Right kidney (tissue), 1 donor: ENCODE measurements around the gene IGSF21.
"Not testable (repeated sequence)": the region's sequence is repeated elsewhere in the genome, so short reads cannot be mapped to it uniquely, and the experiment has no call there.

Experiments used
- DNase-seq: peaks from one replicate; pipeline ENCODE4 v3.0.0-alpha.2; 2016

IGSF21 gene

GRCh38 chr1:18365099-18365705, 257.6 kb downstream of the IGSF21 start:
- DNase-seq, result no peak

- not testable (repeated sequence) for DNase-seq
These were observed 264.9 kb downstream of the IGSF21 start for GRCh38 chr1:18372505-18372904.

- DNase-seq, result no peak
These were observed 265.6 kb downstream of the IGSF21 start for GRCh38 chr1:18373151-18373550.

- no peak for DNase-seq
These were observed 266.4 kb downstream of the IGSF21 start for GRCh38 chr1:18373882-18374493.

- no peak for DNase-seq
These were observed 269.1 kb downstream of the IGSF21 start for GRCh38 chr1:18376661-18377060.

GRCh38 chr1:18380288-18380687, 272.7 kb downstream of the IGSF21 start:
- DNase-seq, result no peak

GRCh38 chr1:18384059-18384458, 276.5 kb downstream of the IGSF21 start:
- DNase-seq, result peak; percentile 21

- peak; percentile 28 for DNase-seq
These were observed 276.9 kb downstream of the IGSF21 start for GRCh38 chr1:18384471-18384870.

- peak; percentile 68 for DNase-seq
These were observed 277.7 kb downstream of the IGSF21 start for GRCh38 chr1:18385239-18385790.

- no peak for DNase-seq
These were observed 279.0 kb downstream of the IGSF21 start for GRCh38 chr1:18386591-18386990.

GRCh38 chr1:18387307-18387706, 279.7 kb downstream of the IGSF21 start:
- no peak for DNase-seq

- DNase-seq, result no peak
These were observed 283.4 kb downstream of the IGSF21 start for GRCh38 chr1:18390953-18391352.

- DNase-seq, result no peak
These were observed 287.1 kb downstream of the IGSF21 start for GRCh38 chr1:18394563-18395156.

GRCh38 chr1:18396247-18396980, 288.8 kb downstream of the IGSF21 start:
- DNase-seq, result no peak

- no peak for DNase-seq
These were observed 290.0 kb downstream of the IGSF21 start for GRCh38 chr1:18397641-18398040.

GRCh38 chr1:18398791-18399530, 291.4 kb downstream of the IGSF21 start:
- no peak for DNase-seq

- no peak for DNase-seq
These were observed 292.9 kb downstream of the IGSF21 start for GRCh38 chr1:18400347-18401102.

GRCh38 chr1:18401921-18402320, 294.3 kb downstream of the IGSF21 start:
- DNase-seq, result no peak

- DNase-seq, result no peak
These were observed 296.9 kb downstream of the IGSF21 start for GRCh38 chr1:18404460-18404859.

GRCh38 chr1:18407166-18408045, 299.8 kb downstream of the IGSF21 start:
- DNase-seq, result no peak
